Uterus (tissue), 4 donors: Measurements from ENCODE around the gene MAPRE3. TPM values are rescaled to one million over a fixed set of nuclear protein-coding genes. Genes with fewer than 3 reads are reported as not detected.

Experiments
- DNase-seq, 2 donors: peaks; one replicate each; pipeline ENCODE4 v3.0.0-alpha.2; 2019 to 2020
- H3K27ac ChIP-seq, 2 donors: fragments of 200-600 bp; sonication (generic); 1 replicate in 1 of 2; 2 replicates in 1 of 2; pipeline ENCODE4 v1.5.1; 2016 to 2018
- H3K27me3 ChIP-seq, 2 donors: fragments of 200-600 bp; sonication (generic); one replicate each; pipeline ENCODE4 v1.5.1; 2018 to 2019; ENCODE audit warnings: control low read depth in 1 of 2
- H3K36me3 ChIP-seq, 2 donors: fragments of 200-600 bp; sonication (generic); one replicate each; pipeline ENCODE4 v1.5.1; 2019; ENCODE audit warnings: control low read depth in 1 of 2
- H3K4me1 ChIP-seq, 2 donors: fragments of 200-600 bp; sonication (generic); one replicate each; pipeline ENCODE4 v1.5.1; 2018 to 2019; ENCODE audit warnings: control low read depth in 1 of 2
- H3K4me3 ChIP-seq, 2 donors: fragments of 200-600 bp; sonication (generic); 1 replicate in 1 of 2; 2 replicates in 1 of 2; pipeline ENCODE4 v1.5.1; 2018 to 2019; ENCODE audit warnings: mild to moderate bottlenecking in 1 of 2
- H3K9me3 ChIP-seq, 2 donors: fragments of 200-600 bp; sonication (generic); one replicate each; pipeline ENCODE4 v1.5.1; 2019; ENCODE audit warnings: control low read depth in 1 of 2
- POLR2A ChIP-seq, 2 donors: fragments of 450-650 bp; IDR thresholded peaks; one replicate each; pipeline ENCODE4 v1.6.1; 2016; ENCODE audit warnings: antibody characterized with exemption in 2 of 2, mild to moderate bottlenecking in 1 of 2, moderate library complexity in 1 of 2
- intact Hi-C: fragments of 100-400 bp; cut with DNase I; formaldehyde crosslinking; loops from one replicate; pipeline ENCODE4 v1.15.1; 2023; ENCODE audit warnings: low total_unique reads
- total RNA-seq, 4 donors: library from RNA; depleted of rRNA in 3 of 4; stranded (reverse); fragments of >200 nt in 3 of 4; gene quantifications; one replicate each; pipeline versions ENCODE4 v1.1.0 to v1.2.4, GENCODE V29; 2014 to 2023
- TF ChIP-seq, protein P1 (sequence below), 4 experiments: fragments of 200-600 bp in 2 of 4; fragments of 450-650 bp in 2 of 4; sonication (generic) in 2 of 4; IDR thresholded peaks; one replicate each; pipeline ENCODE4 v1.5.1; 2016 to 2019; ENCODE audit warnings: antibody characterized with exemption in 4 of 4, mild to moderate bottlenecking in 2 of 4, moderate library complexity in 1 of 4
- donor health status: DM: yes; HTN: yes; CAD: no.

MAPRE3 gene
- total RNA-seq, 4 donors from 2014 or later: 2.9 to 49.6 (median 4.9) TPM

DNA sequence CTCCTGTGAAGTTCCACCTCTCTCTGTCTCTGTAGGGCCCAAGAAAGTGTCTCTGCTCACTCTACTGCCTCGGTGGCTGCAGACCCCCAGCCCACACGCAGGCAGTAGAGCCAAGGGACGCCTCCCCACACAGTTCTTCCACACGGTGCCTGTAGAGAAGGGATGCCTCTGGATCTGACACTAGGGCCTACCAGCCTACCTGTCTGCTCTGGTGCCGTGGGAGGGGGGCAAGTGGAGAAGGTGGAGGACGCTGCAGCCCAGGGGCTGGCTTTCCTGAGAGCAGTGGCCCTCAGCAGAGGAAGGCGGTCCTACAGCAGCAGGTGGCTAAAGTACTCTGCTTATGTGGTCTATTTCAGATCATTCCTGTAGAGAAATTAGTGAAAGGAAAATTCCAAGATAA lies 53.3 kb downstream of the MAPRE3 start:
- intact Hi-C loops: no loop called here
- no peak for DNase-seq

DNA sequence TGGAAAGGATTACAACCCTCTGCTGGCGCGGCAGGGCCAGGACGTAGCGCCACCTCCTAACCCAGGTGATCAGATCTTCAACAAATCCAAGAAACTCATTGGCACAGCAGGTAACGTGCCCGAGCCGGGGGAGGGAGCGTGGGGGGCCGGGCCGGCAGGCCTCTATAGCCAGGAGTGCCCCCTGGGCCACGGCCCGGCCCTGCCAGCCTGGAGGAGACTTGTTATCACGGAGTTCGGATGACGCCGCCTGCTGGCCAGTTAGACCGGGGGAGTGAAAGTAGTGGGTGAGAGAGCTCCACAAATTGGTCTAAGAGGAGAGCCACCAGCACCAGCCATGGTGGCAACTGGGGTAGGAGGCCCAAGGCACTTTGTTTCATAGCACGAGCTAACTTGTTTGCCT lies 53.8 kb downstream of the MAPRE3 start:
- intact Hi-C loops: no loop called here
- Histone ChIP-seq H3K27ac (no peak overlapping the region), H3K9me3 (no peaks in the 10 kb centered on the region), H3K27me3 (no peaks in the 10 kb centered on the region), H3K4me3 (no peak overlapping the region), H3K36me3 (no peaks in the 10 kb centered on the region), H3K4me1 (peaks cover 10 to 16% of the 10 kb centered on the region in 2 donors)
- no peak for DNase-seq
- TF ChIP-seq, protein P1, sequence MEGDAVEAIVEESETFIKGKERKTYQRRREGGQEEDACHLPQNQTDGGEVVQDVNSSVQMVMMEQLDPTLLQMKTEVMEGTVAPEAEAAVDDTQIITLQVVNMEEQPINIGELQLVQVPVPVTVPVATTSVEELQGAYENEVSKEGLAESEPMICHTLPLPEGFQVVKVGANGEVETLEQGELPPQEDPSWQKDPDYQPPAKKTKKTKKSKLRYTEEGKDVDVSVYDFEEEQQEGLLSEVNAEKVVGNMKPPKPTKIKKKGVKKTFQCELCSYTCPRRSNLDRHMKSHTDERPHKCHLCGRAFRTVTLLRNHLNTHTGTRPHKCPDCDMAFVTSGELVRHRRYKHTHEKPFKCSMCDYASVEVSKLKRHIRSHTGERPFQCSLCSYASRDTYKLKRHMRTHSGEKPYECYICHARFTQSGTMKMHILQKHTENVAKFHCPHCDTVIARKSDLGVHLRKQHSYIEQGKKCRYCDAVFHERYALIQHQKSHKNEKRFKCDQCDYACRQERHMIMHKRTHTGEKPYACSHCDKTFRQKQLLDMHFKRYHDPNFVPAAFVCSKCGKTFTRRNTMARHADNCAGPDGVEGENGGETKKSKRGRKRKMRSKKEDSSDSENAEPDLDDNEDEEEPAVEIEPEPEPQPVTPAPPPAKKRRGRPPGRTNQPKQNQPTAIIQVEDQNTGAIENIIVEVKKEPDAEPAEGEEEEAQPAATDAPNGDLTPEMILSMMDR (IDR thresholded peaks at IDR 0.05): no peak
- TF ChIP-seq POLR2A (IDR thresholded peaks at IDR 0.05): no peak

More for the DNA sequence above, 53.3 kb downstream of the MAPRE3 start:
- TF ChIP-seq, protein P1 (IDR thresholded peaks at IDR 0.05): no peak
- TF ChIP-seq POLR2A (IDR thresholded peaks at IDR 0.05): no peak
- Histone ChIP-seq H3K4me1 (peaks cover 10 to 16% of the 10 kb centered on the region in 2 donors), H3K4me3 (no peak overlapping the region), H3K27me3 (no peaks in the 10 kb centered on the region), H3K9me3 (no peaks in the 10 kb centered on the region), H3K36me3 (no peaks in the 10 kb centered on the region), H3K27ac (no peak overlapping the region)

DNA sequence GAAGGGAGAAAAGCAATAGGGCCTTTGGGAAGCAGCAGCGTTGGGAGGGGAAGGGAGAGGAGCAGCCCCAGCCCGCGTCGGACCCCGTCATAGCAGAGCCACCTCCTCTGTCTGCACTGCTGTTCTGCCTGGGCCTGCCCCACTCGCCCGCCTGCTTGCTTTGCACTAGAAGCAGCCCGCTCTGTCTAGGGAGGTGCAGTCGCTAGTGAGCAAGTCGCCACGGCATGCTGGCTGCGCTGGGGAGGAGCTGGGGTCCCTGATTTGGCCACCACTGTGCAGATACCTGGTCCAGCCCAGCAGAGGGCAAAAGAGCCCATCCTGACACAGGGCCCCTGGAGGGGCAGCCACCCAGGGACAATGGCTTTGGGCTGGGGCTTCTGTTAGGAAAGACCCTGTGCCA lies 54.4 kb downstream of the MAPRE3 start:
- Histone ChIP-seq H3K9me3 (no peaks in the 10 kb centered on the region), H3K4me1 (peaks cover 10 to 14% of the 10 kb centered on the region in 2 donors), H3K27ac (no peak overlapping the region), H3K36me3 (no peaks in the 10 kb centered on the region), H3K4me3 (no peak overlapping the region), H3K27me3 (no peaks in the 10 kb centered on the region)
- no peak for TF ChIP-seq POLR2A (IDR thresholded peaks at IDR 0.05)
- TF ChIP-seq, protein P1 (IDR thresholded peaks at IDR 0.05): no peak
- intact Hi-C loops: no loop called here
- no peak for DNase-seq

DNA sequence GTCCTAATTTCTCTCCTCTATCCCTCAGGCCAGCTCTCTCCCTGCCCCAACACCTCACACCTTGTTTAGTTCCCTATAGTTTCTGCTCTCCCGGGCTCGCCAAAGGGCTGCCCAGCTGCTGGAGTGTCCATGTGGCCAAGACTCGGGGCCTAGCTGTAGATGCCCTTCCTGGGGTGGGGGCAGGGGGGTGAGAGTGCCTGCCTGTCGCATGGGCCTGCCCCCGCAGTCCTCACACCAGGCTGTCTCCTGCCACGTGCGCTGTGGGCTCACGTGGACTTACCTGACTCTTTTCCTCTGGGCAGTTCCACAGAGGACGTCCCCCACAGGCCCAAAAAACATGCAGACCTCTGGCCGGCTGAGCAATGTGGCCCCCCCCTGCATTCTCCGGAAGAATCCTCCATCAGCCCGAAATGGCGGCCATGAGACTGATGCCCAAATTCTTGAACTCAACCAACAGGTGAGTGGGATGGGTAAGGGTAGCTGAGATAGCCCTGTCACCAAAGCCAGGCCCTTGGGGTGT lies 54.9 kb downstream of the MAPRE3 start:
- no peaks in the 10 kb centered on the region for H3K27me3 ChIP-seq
- intact Hi-C loops: no loop called here
- peak in 1 of 2 donors; percentile 8 for DNase-seq
- peaks cover 9 to 10% of the 10 kb centered on the region in 2 donors for H3K4me1 ChIP-seq
- no peaks in the 10 kb centered on the region for H3K36me3 ChIP-seq
- no peak for TF ChIP-seq POLR2A (IDR thresholded peaks at IDR 0.05)
- TF ChIP-seq, protein P1 (IDR thresholded peaks at IDR 0.05): no peak
- no peak overlapping the region for H3K27ac ChIP-seq
- no peaks in the 10 kb centered on the region for H3K9me3 ChIP-seq
- H3K4me3 ChIP-seq: no peak overlapping the region

DNA sequence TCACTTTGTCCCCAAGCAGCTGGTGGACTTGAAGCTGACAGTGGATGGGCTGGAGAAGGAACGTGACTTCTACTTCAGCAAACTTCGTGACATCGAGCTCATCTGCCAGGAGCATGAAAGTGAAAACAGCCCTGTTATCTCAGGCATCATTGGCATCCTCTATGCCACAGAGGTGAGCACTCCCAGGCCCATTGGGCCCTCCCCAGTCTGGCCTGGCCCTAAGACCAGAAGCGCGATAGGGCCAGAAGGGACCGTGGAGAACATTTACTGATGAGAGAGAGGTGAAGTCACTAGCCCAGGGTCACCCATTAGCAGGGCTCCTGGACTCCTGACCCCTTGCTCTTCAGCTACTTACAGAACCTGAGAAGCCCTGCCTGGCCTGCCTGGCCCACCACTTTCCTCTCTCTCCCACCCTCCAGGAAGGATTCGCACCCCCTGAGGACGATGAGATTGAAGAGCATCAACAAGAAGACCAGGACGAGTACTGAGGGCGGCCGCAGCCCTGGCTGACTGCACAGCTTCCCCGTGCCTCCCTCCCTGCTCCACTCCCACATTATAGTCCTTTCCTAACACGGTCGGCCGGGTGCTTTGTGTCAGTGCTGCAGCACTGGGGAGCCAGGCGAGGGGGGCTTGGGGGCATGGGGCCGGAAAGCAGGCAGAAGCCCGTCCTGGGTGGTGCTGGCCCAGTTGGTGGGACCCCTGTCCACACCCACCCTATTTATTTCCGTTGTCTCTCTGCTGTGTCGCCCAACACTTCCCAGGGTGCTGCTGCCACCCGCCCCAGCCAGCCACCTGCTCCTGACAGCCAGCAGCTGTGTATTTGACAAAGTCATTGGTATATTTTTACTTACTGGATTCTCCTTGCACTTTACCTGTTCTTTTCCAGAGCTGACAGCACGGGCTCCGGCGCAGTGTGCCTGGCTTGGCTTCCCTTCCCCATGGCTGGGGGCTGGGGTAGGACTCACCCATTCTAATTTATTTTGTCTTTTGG lies 55.7 kb downstream of the MAPRE3 start:
- TF ChIP-seq, protein P1 (IDR thresholded peaks at IDR 0.05): no peak
- no peak for TF ChIP-seq POLR2A (IDR thresholded peaks at IDR 0.05)
- H3K27me3 ChIP-seq: no peaks in the 10 kb centered on the region

More for the DNA sequence above, 55.7 kb downstream of the MAPRE3 start:
- H3K4me1 ChIP-seq: peaks cover 2 to 6% of the 10 kb centered on the region in 2 donors
- H3K36me3 ChIP-seq: no peaks in the 10 kb centered on the region
- no peak overlapping the region for H3K27ac ChIP-seq
- H3K4me3 ChIP-seq: no peak overlapping the region
- intact Hi-C loops: no loop called here
- no peak for DNase-seq
- no peaks in the 10 kb centered on the region for H3K9me3 ChIP-seq
